NCI-H345 treated with DMSO at 0.1 percent for 48 hours (cell line): ENCODE data around the gene MAD2L1BP.
A peak's percentile ranks its signal among the peaks of the same experiment; 100 is the strongest.
"Not testable (repeated sequence)": the region's sequence is repeated elsewhere in the genome, so short reads cannot be mapped to it uniquely, and the experiment has no call there.

Experiments used
- DNase-seq: peaks from one replicate; lab custom pipeline; 2025; ENCODE audit not compliant: unreplicated experiment; lab: John Stamatoyannopoulos, UW

The MAD2L1BP gene, protein sequence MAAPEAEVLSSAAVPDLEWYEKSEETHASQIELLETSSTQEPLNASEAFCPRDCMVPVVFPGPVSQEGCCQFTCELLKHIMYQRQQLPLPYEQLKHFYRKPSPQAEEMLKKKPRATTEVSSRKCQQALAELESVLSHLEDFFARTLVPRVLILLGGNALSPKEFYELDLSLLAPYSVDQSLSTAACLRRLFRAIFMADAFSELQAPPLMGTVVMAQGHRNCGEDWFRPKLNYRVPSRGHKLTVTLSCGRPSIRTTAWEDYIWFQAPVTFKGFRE

DNA sequence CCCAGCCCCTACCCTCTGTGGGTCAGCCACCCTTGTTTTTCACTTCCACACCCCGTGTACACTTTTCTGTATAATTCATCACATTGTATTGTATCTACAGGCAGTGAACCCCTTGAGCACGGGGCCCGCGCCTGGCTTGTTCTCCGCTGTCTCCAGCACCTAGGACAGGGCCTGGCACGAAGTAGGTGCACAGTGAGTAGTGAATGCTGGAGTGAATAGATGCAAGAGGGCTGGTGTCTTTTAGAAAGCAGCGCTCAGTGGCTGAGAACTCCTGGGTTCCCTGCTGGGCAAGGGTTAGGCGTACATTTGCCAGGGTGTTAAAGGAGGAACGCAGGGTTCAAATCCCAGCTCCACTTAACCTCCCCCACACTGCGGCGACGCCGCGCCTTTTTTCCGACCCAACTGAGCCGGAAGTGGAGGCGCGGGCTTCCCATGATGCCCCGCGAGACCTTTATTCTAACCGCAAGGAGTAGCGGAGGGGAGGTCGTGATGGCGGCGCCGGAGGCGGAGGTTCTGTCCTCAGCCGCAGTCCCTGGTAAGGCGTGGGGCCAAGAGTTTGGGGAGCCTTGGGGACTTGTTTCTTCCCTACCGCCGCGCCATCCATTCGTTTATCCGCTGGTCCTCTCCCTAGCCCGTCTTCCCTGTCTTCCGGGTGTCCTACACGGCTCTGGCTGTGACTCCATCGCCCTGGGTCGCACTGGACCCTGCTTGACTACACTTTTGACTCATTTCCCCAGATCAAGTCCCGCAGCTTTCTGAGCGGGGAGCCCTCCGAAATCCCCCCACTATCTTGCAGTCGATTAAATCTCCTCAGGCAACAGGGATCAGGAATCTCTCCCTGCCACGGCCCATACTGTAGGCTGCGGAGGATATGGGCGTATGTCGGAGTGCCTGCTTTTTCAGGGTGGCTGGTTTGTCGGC is at the start of gene MAD2L1BP:
TSS of gene MAD2L1BP (plus strand) at position 454 of the 921 bp plus-strand sequence. CDS start at position 490, 36 bp downstream.
- DNase-seq = peak; percentile 63

DNA sequence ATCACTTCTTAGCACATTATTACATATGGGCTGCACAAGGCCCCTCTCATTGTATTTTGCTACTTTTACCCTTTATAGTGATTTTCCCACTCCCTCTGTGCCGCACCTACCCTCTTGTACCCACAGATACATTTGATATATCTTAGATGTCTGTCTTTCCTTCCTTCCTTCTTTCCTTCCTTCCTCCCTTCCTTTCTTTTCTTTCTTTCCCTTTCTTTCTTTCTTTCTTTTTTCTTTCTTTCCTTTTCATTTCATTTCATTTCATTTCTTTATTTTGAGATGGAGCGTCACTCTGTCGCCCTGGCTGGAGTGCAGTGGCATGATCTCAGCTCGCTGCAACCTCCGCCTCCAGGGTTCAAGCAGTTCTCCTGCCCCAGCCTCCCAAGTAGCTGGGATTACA is 47.4 kb upstream of the MAD2L1BP start:
- no peak for DNase-seq

DNA sequence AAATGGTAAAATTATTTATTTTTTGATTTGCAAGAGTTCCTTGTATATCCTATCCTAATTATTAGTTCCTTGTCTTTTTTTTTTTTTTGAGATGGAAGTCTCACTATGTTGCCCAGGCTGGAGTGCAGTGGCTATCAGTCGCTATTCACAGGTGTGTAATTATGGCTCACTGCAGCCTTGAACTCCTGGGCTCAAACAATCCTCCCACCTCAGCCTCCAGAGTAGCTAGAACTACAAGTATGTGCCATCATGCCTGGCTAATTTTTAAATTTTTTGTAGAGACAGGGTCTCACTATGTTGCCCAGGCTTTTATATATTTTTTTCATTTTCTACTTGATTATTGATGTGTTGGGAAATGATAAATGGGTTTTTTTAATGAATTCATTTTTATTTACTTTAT is 46.1 kb upstream of the MAD2L1BP start:
- not testable (repeated sequence) for DNase-seq

DNA sequence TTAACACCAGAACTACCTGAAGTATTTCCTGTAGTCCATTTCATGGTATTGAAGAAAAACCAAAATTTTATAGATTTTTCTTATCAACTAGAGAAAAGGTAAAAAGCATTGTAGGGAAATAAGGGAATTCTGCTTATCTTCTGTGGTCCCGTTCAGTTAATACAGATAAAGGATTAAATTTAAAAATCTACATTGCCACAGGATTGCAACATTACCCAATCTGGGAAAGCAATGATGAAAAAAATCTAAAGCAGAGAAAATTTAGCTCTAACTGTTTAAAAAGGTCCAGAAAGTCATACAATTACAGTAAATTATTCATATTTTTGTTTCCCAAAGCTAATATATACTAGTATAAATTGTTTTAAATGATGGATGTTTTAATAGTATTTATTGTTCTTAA is 41.7 kb upstream of the MAD2L1BP start:
- no peak for DNase-seq

DNA sequence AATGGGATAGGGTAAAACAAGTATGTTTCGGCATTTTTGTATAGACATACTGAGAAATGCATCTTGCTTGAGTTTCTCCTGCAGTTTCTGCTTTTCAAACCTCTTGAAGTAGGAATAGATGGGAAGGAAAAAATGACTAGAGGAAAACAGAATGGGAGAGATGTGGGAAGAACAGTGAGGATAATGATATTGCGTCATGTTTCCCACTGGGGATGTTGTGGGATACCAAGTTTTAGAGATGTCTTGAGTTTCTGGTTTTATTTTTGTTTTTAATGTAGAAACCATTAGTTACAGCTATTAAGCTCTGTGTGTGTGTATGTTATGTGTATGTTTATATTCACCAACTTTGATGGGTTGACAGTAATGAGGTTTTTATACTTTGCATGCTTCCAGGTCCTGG is 35.0 kb upstream of the MAD2L1BP start:
- no peak for DNase-seq

DNA sequence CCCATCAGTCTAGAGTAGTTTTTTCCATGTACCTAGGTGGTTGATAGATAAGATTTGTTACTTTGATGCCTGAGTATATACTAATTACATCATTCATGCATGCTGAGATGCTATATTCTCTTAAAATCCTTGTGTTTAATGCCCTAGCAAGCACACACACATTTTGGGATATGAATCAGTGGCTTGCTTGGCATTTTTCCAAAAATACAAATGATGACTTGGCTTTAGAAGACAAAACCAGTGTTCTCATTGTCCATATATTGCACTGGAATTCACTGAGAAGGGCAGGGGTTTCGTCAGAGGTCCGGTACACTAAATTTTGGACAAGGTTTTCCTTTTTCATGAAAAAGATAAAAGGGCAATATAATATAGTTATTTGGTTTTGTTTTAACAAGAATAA is 31.5 kb upstream of the MAD2L1BP start:
- no peak for DNase-seq

DNA sequence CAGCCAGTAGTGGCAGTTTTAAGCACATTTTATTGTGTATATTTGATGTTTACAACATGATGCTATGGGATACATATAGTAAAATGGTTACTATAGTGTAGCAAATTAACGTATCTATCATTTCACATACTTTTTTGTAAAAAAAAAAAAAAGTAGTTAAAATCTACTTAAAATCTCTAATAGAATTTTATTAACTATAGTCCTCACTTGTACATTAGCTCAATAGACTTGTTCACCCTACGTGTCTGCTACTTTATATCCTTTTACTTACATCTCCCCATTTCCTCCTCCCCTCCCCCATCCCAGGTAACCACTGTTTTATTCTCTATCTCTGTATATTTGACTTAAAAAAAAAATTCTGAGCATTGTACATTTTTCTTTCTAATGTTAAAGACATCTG is 29.6 kb upstream of the MAD2L1BP start:
- no peak for DNase-seq

DNA sequence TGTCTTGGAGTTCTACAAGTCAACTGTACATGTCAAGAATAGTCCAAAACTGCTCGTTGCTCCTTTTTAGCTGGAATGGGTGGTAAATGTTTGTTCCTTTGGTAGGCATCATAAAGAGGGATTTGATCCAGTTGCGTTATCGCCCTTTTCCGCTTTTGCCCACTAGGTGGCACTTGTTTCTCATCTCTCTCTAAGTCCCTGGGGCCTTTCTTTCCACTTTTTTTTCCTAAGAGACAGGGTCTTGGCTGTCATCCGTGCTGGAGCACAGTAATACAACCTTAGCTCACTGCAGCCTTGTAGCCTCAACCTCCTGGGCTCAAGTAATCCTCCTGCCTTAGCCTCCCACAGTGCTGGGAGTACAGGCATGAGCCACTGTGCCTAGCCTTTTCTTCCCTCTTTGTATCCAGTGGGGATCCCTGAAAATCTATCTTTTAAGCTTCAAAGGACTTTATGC is 27.3 kb upstream of the MAD2L1BP start:
- DNase-seq = peak; percentile 35

DNA sequence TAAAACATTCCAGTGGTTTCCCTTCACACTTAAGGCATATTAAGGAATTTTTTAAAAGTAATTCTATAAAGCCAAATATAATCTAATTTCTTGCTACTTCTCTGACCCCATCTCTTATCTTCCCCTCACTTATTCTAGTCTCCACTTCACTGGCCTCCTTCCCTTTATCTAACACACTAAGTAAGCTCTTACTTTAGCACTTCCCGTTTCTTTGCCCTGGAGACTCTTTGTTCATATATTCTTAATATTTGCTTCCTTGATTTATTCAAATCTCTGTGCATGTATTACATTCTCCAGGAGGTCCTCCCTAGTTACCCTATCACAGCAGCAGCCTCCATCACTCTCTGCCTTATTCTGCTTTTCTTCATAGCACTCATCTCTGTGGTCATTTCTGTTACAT is 26.8 kb upstream of the MAD2L1BP start:
- DNase-seq = no peak

DNA sequence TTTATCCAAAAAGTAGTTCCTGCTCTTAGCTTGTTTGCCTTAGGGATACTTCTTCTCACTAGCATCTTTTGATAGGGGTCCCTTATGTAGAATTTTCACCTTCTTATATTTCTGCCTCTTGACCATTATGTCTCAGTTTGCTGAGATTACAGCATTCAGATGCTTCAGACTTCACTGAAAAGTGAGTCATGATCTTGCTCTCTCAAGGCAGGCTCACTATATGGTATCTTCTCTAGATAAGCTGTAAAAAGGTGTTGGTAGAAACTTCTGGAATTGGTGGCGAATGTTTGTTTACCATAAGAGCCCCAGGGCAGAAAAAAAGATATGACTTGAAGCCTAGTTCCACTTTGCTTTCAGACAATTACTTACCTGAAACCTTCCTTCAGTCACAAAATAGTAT is 26.2 kb upstream of the MAD2L1BP start:
- no peak for DNase-seq

DNA sequence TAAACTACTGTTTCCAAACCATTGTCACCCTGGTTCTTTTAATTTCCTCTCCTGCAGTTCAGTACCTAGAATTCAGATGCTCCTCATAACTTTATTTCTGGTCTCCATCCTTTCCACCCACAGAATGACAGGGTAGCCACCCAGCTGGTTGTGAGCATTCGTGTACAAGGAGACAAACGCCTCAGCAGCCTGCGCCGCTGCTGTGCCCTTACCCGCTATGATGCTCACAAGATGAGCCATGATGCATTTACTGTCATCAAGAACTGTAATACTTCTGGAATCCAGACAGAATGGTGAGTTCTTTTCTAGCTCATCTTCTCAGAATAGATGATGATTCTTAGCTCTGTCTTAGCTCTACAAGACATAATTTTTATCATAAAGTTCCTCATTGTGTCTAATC is 25.2 kb upstream of the MAD2L1BP start:
- DNase-seq = no peak

DNA sequence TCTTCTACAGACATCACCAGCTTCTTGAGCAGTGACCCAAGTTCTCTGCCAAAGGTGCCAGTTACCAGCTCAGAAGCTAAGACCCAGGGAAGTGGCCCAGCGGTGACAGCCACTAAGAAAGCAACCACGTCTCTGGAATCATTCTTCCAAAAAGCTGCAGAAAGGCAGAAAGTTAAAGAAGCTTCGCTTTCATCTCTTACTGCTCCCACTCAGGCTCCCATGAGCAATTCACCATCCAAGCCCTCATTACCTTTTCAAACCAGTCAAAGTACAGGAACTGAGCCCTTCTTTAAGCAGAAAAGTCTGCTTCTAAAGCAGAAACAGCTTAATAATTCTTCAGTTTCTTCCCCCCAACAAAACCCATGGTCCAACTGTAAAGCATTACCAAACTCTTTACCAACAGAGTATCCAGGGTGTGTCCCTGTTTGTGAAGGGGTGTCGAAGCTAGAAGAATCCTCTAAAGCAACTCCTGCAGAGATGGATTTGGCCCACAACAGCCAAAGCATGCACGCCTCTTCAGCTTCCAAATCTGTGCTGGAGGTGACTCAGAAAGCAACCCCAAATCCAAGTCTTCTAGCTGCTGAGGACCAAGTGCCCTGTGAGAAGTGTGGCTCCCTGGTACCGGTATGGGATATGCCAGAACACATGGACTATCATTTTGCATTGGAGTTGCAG is 21.8 kb upstream of the MAD2L1BP start:
- DNase-seq = no peak

DNA sequence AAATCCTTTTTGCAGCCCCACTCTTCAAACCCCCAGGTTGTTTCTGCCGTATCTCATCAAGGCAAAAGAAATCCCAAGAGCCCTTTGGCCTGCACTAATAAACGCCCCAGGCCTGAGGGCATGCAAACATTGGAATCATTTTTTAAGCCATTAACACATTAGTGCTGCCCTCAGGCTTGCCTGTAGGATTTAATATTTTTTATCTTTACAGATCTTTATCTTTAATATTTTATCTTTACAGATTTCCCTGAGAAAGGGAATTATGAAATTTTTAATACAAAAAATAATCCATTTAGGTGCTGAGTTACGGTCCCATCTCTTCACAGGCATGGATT is 21.3 kb upstream of the MAD2L1BP start:
- no peak for DNase-seq

DNA sequence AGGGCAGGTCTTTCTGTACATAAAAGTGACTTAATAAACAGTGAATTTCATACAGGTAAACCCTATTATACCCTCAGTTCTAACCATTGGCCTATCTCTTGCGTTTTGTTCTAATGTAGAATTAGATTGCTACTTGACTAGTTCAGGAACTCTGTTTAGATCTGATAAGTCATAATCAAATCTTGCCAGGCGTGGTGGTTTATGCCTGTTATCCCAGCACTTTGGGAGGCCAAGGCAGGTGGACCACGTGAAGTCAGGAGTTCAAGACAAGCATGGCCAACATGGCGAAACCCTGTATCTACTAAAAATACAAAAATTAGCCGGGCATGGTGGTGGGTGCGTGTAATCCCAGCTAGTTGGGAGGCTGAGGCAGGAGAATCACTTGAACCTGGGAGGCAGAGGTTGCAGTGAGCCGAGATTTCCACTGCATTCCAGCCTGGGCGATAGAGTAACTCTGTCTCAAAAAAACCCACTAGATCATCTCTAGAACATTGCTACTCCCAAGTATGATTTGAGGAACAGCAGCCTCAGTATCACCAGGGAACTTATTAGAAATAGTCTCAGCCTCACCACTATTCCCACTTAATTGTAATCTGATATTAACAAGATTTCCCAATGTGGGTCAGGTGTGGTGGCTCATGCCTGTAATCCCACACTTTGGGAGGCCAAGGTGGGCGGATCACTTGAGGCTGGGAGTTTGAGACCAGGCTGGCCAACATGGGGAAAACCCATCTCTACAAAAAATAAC is 18.7 kb upstream of the MAD2L1BP start:
- no peak for DNase-seq

DNA sequence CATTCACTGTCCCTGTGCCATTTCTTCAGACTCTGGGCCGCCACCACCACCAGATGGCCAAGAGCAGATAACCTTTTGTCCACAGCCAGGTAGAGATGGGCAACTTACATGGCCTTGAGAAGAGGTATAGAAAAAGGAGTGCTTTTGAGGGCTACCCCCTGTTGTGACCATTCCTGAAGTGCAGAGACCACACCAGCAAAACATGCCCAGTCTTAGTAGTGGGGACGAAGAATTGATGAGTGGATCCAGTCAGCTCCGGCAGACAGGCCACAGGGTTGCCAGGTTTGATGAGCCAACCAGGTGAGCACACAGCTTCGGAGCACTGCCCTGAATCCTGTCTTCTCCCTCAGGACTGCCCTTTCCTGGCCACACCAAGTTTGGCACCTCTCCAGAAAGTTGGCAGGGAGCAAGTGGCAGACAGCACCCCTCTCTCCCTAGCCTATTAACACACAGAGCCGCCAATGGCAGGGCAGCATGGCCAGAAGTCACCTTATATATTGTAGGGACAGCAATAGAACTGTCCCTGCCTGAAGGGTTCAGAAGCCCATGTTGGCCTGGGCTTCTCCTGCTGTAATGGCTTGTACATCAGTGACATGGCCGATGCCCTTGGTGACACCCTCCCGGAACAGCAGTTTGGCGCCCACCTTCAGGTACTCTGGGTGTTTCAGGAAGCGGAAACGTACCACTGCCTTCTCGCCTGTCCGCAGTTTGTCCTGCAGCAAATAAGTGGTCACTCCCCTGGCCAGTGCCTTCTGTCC is 14.4 kb upstream of the MAD2L1BP start:
- DNase-seq = no peak

DNA sequence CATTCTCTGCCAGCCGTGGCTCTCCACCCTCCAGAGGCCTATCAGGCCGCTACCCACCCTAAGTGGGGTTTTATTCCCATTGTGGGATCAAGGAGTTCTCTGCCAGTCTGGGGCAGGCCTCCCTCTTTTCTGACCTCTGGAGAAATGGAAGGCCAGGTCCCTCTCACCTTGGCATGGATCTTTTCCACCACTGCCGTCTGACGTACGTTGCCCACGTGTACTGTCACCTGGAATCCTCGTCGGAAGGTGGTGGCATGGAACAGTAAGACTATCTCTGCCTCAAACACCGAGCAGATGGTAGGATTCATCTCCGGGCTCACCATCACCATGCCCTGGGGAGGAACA is 13.8 kb upstream of the MAD2L1BP start:
- no peak for DNase-seq

DNA sequence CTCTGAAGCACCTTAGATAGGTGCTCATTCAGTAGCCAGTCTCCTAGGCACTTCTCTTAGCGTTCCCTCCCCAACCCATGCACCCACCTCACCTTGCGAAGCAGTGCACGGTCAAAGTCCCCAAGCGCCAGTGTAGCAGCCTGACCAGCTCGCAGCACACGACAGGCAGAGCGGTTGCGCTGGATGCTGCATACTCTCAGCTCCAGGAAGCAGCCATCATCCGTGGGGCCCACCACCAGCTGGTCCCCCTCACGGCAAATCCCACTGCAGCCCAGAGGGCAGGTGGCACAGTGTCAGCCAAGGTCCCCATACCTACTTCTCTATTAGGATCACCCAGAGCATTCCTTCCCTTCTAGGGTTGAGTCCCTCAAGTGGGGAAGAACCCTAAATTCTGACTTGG is 13.1 kb upstream of the MAD2L1BP start:
- no peak for DNase-seq

DNA sequence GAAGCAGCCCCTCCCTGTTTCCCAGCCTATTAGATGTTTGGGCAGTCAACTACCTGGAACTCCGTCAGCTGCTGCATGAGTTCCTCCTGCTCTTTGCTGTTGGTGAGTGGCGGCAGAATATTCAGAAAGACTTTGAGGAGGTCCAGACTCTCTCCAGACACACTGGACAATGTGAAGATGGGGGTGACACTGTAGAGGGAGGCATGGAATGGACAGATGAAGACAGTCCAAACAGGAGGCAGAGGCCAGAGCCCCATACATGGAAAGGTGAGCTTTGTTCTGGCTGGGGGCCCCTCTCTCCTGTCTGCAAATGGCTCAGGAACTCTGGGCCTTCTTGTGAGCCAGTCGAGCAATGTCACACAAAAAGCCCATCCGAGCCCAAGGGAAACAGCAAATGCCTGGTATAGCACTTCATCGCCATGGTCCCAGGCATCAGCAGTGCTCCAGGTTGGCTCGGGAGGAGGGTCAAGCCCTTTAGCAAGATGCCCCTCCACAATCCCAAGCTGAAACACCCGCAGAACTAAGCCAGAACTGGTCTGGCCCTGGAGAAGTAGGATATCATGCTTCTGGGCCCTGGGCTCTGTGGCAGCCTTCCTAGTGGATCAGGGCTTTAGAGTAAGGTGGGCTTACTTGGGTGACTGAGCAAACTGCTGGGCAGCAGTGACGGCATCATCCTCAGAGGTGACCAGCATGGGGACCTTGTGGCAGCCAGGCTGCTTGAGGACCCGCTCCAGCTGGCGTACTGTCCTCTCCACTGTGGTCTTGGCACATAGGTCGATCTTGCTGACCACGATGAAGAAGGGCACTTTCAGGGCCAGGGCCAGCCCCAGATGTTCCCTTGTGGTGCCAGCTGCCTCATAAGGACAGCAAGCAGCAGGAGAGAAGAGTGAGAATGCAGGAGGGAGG is 11.5 kb upstream of the MAD2L1BP start:
- no peak for DNase-seq

DNA sequence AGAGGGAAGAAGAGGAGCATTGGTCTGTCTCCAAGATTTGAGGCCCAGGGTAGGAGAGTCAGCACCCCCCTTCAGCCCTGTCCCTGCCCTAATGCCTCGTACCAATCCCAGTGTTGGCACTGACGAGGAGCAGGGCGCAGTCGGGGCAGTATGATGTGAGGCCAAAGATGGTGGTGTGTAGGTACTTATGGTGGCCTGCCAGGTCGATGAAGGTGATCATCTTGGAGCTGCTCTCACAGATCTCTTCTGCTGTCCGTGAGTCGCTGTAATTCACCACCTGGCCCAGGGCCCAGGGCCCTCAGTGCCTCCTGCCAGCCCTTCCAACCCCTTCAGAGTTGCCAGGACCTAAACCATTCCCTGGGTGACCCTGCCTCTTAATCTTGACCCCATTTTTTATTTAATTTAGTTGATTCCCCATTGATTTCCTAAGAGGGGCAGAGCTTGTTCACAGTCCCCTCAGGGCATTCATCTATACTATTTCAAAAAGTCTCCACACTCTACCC is 10.8 kb upstream of the MAD2L1BP start:
- DNase-seq = no peak
